Embryonic facial prominence (tissue), 1 donor: ENCODE data around the gene ETNK1.
"Not testable (repeated sequence)": the region's sequence is repeated elsewhere in the genome, so short reads cannot be mapped to it uniquely, and the experiment has no call there.

Experiments
- DNase-seq: peaks from one replicate; pipeline ENCODE4 v3.0.0-alpha.2; 2016; ENCODE audit errors: extremely low spot score

ETNK1 gene

GRCh38 chr12:22689876-22690275, 64.9 kb downstream of the ETNK1 start:
- no peak for DNase-seq

GRCh38 chr12:22691319-22691718, 66.3 kb downstream of the ETNK1 start:
- DNase-seq = no peak

GRCh38 chr12:22692467-22692866, 67.5 kb downstream of the ETNK1 start:
- not testable (repeated sequence) for DNase-seq

- DNase-seq = no peak
These were observed 68.1 kb downstream of the ETNK1 start for GRCh38 chr12:22692964-22693555.

GRCh38 chr12:22698576-22698975, 73.6 kb downstream of the ETNK1 start:
- DNase-seq = no peak

- DNase-seq = not testable (repeated sequence)
These were observed 74.7 kb downstream of the ETNK1 start for GRCh38 chr12:22699705-22700104.

- DNase-seq = no peak
These were observed 75.1 kb downstream of the ETNK1 start for GRCh38 chr12:22700106-22700505.

- not testable (repeated sequence) for DNase-seq
These were observed 76.3 kb downstream of the ETNK1 start for GRCh38 chr12:22701216-22701809.

- DNase-seq = no peak
These were observed 77.7 kb downstream of the ETNK1 start for GRCh38 chr12:22702690-22703089.

- DNase-seq = no peak
These were observed 84.3 kb downstream of the ETNK1 start for GRCh38 chr12:22709292-22709691.

GRCh38 chr12:22712083-22712482, 87.1 kb downstream of the ETNK1 start:
- DNase-seq = no peak

- no peak for DNase-seq
These were observed 90.3 kb downstream of the ETNK1 start for GRCh38 chr12:22715254-22715653.

GRCh38 chr12:22719745-22720144, 94.8 kb downstream of the ETNK1 start:
- DNase-seq = no peak

- no peak for DNase-seq
These were observed 97.1 kb downstream of the ETNK1 start for GRCh38 chr12:22722081-22722480.

- no peak for DNase-seq
These were observed 97.8 kb downstream of the ETNK1 start for GRCh38 chr12:22722779-22723178.

GRCh38 chr12:22728987-22729386, 104.0 kb downstream of the ETNK1 start:
- DNase-seq = no peak

- DNase-seq = no peak
These were observed 104.5 kb downstream of the ETNK1 start for GRCh38 chr12:22729431-22729956.

- DNase-seq = no peak
These were observed 105.0 kb downstream of the ETNK1 start for GRCh38 chr12:22729957-22730443.

- no peak for DNase-seq
These were observed 106.3 kb downstream of the ETNK1 start for GRCh38 chr12:22731236-22731635.

- no peak for DNase-seq
These were observed 108.8 kb downstream of the ETNK1 start for GRCh38 chr12:22733756-22734155.

GRCh38 chr12:22738945-22739344, 114.0 kb downstream of the ETNK1 start:
- no peak for DNase-seq
